Measurements from ENCODE around the gene LALBA. TPM values are rescaled to one million over a fixed set of nuclear protein-coding genes. Genes with fewer than 3 reads are reported as not detected.

Gene LALBA
- polyA plus RNA-seq, 3 donors: not detected

- peaks cover 3 to 7% of the 10 kb centered on the region in 2 donors for H3K9me3 ChIP-seq (replicated peaks in 1 of 2; ENCODE audit: control insufficient read depth in 1 of 2, insufficient read depth in 1 of 2, low read length in 2 of 2)
- no peaks in the 10 kb centered on the region for H3K4me1 ChIP-seq (ENCODE audit: control insufficient read depth in 1 of 2, insufficient read depth in 2 of 2, low read length in 2 of 2)
- H3K27ac ChIP-seq (ENCODE audit: low read depth in 1 of 2, low read length in 2 of 2): no peak overlapping the region
- no peak overlapping the region for H3K9ac ChIP-seq (ENCODE audit: insufficient read depth, low read length, poor library complexity, severe bottlenecking)
- H3K79me2 ChIP-seq (ENCODE audit: insufficient read depth, low read length): no peaks in the 10 kb centered on the region
- no peaks in the 10 kb centered on the region for H4K20me1 ChIP-seq (ENCODE audit: insufficient read depth, low read length)
- no peak overlapping the region for H3K4me3 ChIP-seq (replicated peaks in 1 of 3; ENCODE audit: low read depth in 2 of 3, low read length in 3 of 3)
- no peak overlapping the region for H3K27ac Mint-ChIP-seq
- H3K4me3 Mint-ChIP-seq: no peak overlapping the region
- no peaks in the 10 kb centered on the region for H3K36me3 Mint-ChIP-seq
- H3K36me3 ChIP-seq (replicated peaks in 1 of 2; ENCODE audit: control insufficient read depth in 1 of 2, insufficient read depth in 2 of 2, low read length in 2 of 2): no peaks in the 10 kb centered on the region
- no peak overlapping the region for H2AFZ ChIP-seq (ENCODE audit: insufficient read depth, low read depth, low read length, poor library complexity, severe bottlenecking)
- intact Hi-C loops (cut with micrococcal nuclease): no loop called here
- no peak for DNase-seq
- no peak for TF ChIP-seq CTCF (IDR thresholded peaks at IDR 0.05)
- 93% methylated on average over 2 of the region's 4 CpGs for WGBS (ENCODE audit: insufficient coverage)
- peaks cover 4 to 27% (median 19%) of the 10 kb centered on the region in 7 donors for H3K9me3 Mint-ChIP-seq
- peaks cover 6 to 18% (median 18%) of the 10 kb centered on the region in 3 donors for H3K27me3 Mint-ChIP-seq (ENCODE audit: low read depth in 3 of 3)
- no peak overlapping the region for H3K4me2 ChIP-seq (replicated peaks; ENCODE audit: extremely low read depth, low read length, poor library complexity, severe bottlenecking)
- no peaks in the 10 kb centered on the region for H3K4me1 Mint-ChIP-seq
- no peaks in the 10 kb centered on the region for H3K27me3 ChIP-seq (ENCODE audit: control insufficient read depth in 2 of 2, insufficient read depth in 2 of 2, low read length in 2 of 2)
These were observed 45.8 kb upstream of the LALBA start for GRCh38 chr12:48615681-48616080.

- H4K20me1 ChIP-seq (ENCODE audit: insufficient read depth, low read length): no peaks in the 10 kb centered on the region
- H3K27ac Mint-ChIP-seq: no peak overlapping the region
- no peak overlapping the region for H3K27ac ChIP-seq (ENCODE audit: low read depth in 1 of 2, low read length in 2 of 2)
- DNase-seq: no peak
- no peak overlapping the region for H3K4me2 ChIP-seq (replicated peaks; ENCODE audit: extremely low read depth, low read length, poor library complexity, severe bottlenecking)
- H3K36me3 Mint-ChIP-seq: no peaks in the 10 kb centered on the region
- H2AFZ ChIP-seq (ENCODE audit: insufficient read depth, low read depth, low read length, poor library complexity, severe bottlenecking): no peak overlapping the region
- peaks cover 5 to 19% (median 18%) of the 10 kb centered on the region in 3 donors for H3K27me3 Mint-ChIP-seq (ENCODE audit: low read depth in 3 of 3)
- WGBS (ENCODE audit: insufficient coverage): no CpG with 5 or more reads among the region's 1 CpG
- no peaks in the 10 kb centered on the region for H3K4me1 Mint-ChIP-seq
- H3K27me3 ChIP-seq (ENCODE audit: control insufficient read depth in 2 of 2, insufficient read depth in 2 of 2, low read length in 2 of 2): no peaks in the 10 kb centered on the region
- intact Hi-C loops (cut with micrococcal nuclease): no loop called here
- peaks cover 3 to 7% of the 10 kb centered on the region in 2 donors for H3K9me3 ChIP-seq (replicated peaks in 1 of 2; ENCODE audit: control insufficient read depth in 1 of 2, insufficient read depth in 1 of 2, low read length in 2 of 2)
- no peak overlapping the region for H3K4me3 Mint-ChIP-seq
- no peak overlapping the region for H3K9ac ChIP-seq (ENCODE audit: insufficient read depth, low read length, poor library complexity, severe bottlenecking)
- no peaks in the 10 kb centered on the region for H3K4me1 ChIP-seq (ENCODE audit: control insufficient read depth in 1 of 2, insufficient read depth in 2 of 2, low read length in 2 of 2)
- TF ChIP-seq CTCF (IDR thresholded peaks at IDR 0.05): no peak
- peaks cover 4 to 38% (median 22%) of the 10 kb centered on the region in 7 donors for H3K9me3 Mint-ChIP-seq
- H3K4me3 ChIP-seq (replicated peaks in 1 of 3; ENCODE audit: low read depth in 2 of 3, low read length in 3 of 3): no peak overlapping the region
- H3K36me3 ChIP-seq (replicated peaks in 1 of 2; ENCODE audit: control insufficient read depth in 1 of 2, insufficient read depth in 2 of 2, low read length in 2 of 2): no peaks in the 10 kb centered on the region
- H3K79me2 ChIP-seq (ENCODE audit: insufficient read depth, low read length): no peaks in the 10 kb centered on the region
These were observed 43.5 kb upstream of the LALBA start for GRCh38 chr12:48613321-48613720.

Measured in CD14-positive monocyte (primary cell).